CD8-positive, alpha-beta memory T cell (primary cell): Measurements from ENCODE around the gene TOX2. TPM values are rescaled to one million over a fixed set of nuclear protein-coding genes. Genes with fewer than 3 reads are reported as not detected.

Source experiments
- CTCF ChIA-PET: fragments of 350-600 bp; sonication (Branson Sonifier 250); formaldehyde crosslinking; loops from one replicate; lab custom pipeline; 2021; ENCODE audit warnings: antibody characterized with exemption; lab: Charles Lee
- POLR2A ChIA-PET: fragments of 350-600 bp; sonication (Branson Sonifier 250); formaldehyde crosslinking; loops from one replicate; lab custom pipeline; 2021; ENCODE audit warnings: antibody characterized with exemption; lab: Charles Lee
- DNase-seq, 5 donors: peaks; one replicate each; pipeline versions ENCODE4 v3.0.0 to v3.0.0-alpha.2; 2020 to 2022; ENCODE audit warnings: mixed read lengths in 1 of 5
- H3K27ac ChIP-seq: one replicate; pipeline ENCODE4 v1.7.0; 2013; ENCODE audit warnings: low read depth, mild to moderate bottlenecking, low read length, moderate library complexity
- H3K27me3 ChIP-seq: 2 replicates; pipeline ENCODE4 v1.7.0; 2013; ENCODE audit warnings: low read length, mild to moderate bottlenecking; ENCODE audit not compliant: insufficient read depth, poor library complexity, severe bottlenecking
- H3K36me3 ChIP-seq: 2 replicates; pipeline ENCODE4 v1.7.0; 2013; ENCODE audit warnings: mild to moderate bottlenecking, low read length, moderate library complexity; ENCODE audit not compliant: insufficient read depth
- H3K4me1 ChIP-seq: 2 replicates; pipeline ENCODE4 v1.7.0; 2013; ENCODE audit warnings: mild to moderate bottlenecking, low read length, moderate library complexity; ENCODE audit not compliant: insufficient read depth
- H3K4me3 ChIP-seq: 2 replicates; pipeline ENCODE4 v1.7.0; 2013; ENCODE audit warnings: mild to moderate bottlenecking, low read length
- H3K9me3 ChIP-seq: 2 replicates; pipeline ENCODE4 v1.7.0; 2013; ENCODE audit warnings: mild to moderate bottlenecking, low read length
- H3K27ac Mint-ChIP-seq, 8 donors: one replicate each; pipeline ENCODE4 v1.8.0; 2020 to 2021; ENCODE audit warnings: mixed read lengths in 8 of 8, mild to moderate bottlenecking in 6 of 8, inconsistent platforms in 3 of 8, moderate library complexity in 3 of 8
- H3K27me3 Mint-ChIP-seq, 2 donors: one replicate each; pipeline ENCODE4 v1.8.0; 2020 to 2021; ENCODE audit warnings: mixed read lengths in 2 of 2, mild to moderate bottlenecking in 1 of 2, moderate library complexity in 1 of 2
- H3K36me3 Mint-ChIP-seq, 3 donors: one replicate each; pipeline ENCODE4 v1.8.0; 2020 to 2021; ENCODE audit warnings: mixed read lengths in 3 of 3, inconsistent platforms in 1 of 3, mild to moderate bottlenecking in 1 of 3
- H3K4me1 Mint-ChIP-seq, 3 donors: one replicate each; pipeline ENCODE4 v1.8.0; 2020 to 2021; ENCODE audit warnings: mixed read lengths in 3 of 3, inconsistent platforms in 1 of 3, mild to moderate bottlenecking in 1 of 3
- H3K4me3 Mint-ChIP-seq, 7 donors: one replicate each; pipeline ENCODE4 v1.8.0; 2020 to 2021; ENCODE audit warnings: mixed read lengths in 7 of 7, mild to moderate bottlenecking in 6 of 7, moderate library complexity in 4 of 7, inconsistent platforms in 2 of 7
- H3K9me3 Mint-ChIP-seq, 5 donors: one replicate each; pipeline ENCODE4 v1.8.0; 2020 to 2022; ENCODE audit warnings: mixed read lengths in 5 of 5, mild to moderate bottlenecking in 3 of 5, moderate library complexity in 2 of 5, inconsistent platforms in 1 of 5
- polyA plus RNA-seq: library from polyadenylated mRNA; unstranded; fragments of 300-500 nt; fragmentation: Illumina TruSeq; gene quantifications from one replicate; pipeline ENCODE4 v1.2.3, GENCODE V29; 2021
- total RNA-seq, 2 experiments: library from RNA; stranded (reverse); gene quantifications; one replicate each; pipeline ENCODE4 v1.2.3, GENCODE V29; 2021

The TOX2 gene
- total and polyA plus RNA-seq, 3 experiments from 2014 or later = 0.35 to 1.2 (median 0.39) TPM

DNA sequence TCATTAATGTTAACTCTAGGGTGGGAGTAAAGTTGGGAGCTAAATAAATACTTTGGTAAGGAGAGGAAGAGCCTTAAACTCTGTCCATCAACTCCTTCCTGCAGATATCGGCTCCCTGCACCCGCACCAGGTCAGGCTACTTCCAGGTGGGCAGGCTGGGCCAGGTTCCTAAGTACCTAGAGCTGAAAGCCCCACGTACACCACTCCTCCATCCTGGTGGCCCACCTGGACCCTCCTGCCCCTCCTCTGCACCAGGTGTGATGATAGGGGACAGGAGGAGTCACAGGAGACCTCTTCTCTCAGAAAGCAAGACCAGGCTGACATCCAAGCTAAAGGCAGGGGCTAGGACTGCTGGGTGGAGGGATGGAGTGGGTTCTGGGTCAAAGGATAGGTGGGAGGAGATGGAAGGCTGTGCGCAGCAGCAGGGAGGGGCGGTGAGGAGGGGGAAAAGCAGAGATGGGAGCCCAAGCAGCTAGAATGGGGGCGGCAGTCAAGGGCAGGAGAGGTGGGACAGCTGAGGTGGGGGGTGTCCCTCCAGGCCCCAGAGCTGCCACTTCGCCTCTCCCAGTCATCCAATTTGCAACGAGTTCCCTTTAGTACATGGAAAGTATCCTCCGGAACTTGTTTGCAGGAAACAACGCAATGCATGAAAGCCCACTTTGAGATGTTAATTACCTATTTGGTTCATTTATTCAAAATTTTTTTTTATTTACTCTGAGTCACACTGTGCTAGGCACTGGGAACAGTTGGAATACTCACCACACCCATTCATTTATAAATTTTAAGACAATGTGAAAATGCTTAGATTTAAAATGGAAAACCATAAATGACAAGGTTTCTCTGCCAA, 15.2 kb upstream of the TOX2 start:
- H3K27ac ChIP-seq = no peak overlapping the region
- ChIA-PET CTCF (interaction anchor here (1.1 kb wide), 1 partner anchor 60 kb away, joined by 3 read pairs; no protein-coding TSS in a partner anchor), POLR2A (no interaction called here)
- no peak overlapping the region for H3K4me3 ChIP-seq
- no peaks in the 10 kb centered on the region for H3K4me1 Mint-ChIP-seq
- peaks cover 0 to 8% (median 0%) of the 10 kb centered on the region in 3 donors for H3K36me3 Mint-ChIP-seq
- peaks cover 0 to 5% (median 0%) of the 10 kb centered on the region in 5 donors for H3K9me3 Mint-ChIP-seq
- H3K4me3 Mint-ChIP-seq = no peak overlapping the region
- no peaks in the 10 kb centered on the region for H3K36me3 ChIP-seq
- H3K4me1 ChIP-seq = no peaks in the 10 kb centered on the region
- H3K9me3 ChIP-seq = no peaks in the 10 kb centered on the region
- peaks cover 1 to 8% of the 10 kb centered on the region in 2 donors for H3K27me3 Mint-ChIP-seq
- no peak for DNase-seq
- H3K27ac Mint-ChIP-seq = no peak overlapping the region
- no peaks in the 10 kb centered on the region for H3K27me3 ChIP-seq

DNA sequence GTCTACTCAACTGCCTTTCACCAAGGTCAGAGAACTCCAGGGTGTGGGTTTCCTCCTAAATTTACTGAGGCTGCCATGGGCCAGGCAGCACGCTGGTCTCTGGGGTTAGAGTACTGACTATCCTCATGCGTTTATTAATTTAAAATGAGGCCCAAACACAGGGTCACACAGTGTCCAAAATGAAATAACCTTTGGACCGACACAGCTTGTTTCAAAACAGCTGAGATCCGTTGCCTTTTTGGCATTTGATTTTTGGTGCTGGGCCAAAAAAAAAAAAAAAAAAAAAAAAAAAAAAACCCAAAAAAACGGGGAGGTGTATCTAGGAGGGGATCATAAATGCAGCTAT, 14.6 kb upstream of the TOX2 start:
- POLR2A ChIA-PET = no interaction called here
- H3K4me1 Mint-ChIP-seq = no peaks in the 10 kb centered on the region
- Histone ChIP-seq H3K27ac (no peak overlapping the region), H3K4me1 (no peaks in the 10 kb centered on the region), H3K36me3 (no peaks in the 10 kb centered on the region), H3K9me3 (no peaks in the 10 kb centered on the region), H3K27me3 (no peaks in the 10 kb centered on the region), H3K4me3 (no peak overlapping the region)
- no peak overlapping the region for H3K27ac Mint-ChIP-seq
- peaks cover 1 to 6% of the 10 kb centered on the region in 2 donors for H3K27me3 Mint-ChIP-seq
- CTCF ChIA-PET = interaction anchor here (1.1 kb wide), 1 partner anchor 60 kb away, joined by 3 read pairs; no protein-coding TSS in a partner anchor
- no peak for DNase-seq
- peaks cover 0 to 8% (median 0%) of the 10 kb centered on the region in 3 donors for H3K36me3 Mint-ChIP-seq
- no peak overlapping the region for H3K4me3 Mint-ChIP-seq
- peaks cover 0 to 5% (median 0%) of the 10 kb centered on the region in 5 donors for H3K9me3 Mint-ChIP-seq

DNA sequence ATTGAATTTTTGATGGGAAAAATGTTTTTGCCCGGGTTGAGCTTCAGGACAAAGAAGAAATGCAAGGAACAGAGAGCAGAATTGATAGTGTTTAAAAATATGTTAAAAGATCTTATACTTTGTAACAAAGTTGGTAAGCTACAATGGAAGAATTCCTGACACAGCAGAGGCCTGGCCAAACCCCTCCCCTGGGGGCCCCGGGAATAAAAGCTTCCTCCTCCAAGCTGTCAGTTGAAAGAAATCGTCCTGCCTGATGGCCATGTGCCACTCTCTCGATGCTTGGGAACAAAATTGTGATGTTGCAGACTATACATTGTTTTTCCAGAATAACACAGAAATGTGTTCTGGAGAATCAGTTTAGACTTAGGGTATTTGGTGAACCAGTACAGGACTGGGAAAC, 14.2 kb upstream of the TOX2 start:
- no peaks in the 10 kb centered on the region for H3K4me1 ChIP-seq
- Mint-ChIP-seq H3K27ac (no peak overlapping the region), H3K4me1 (no peaks in the 10 kb centered on the region), H3K27me3 (peaks cover 1 to 6% of the 10 kb centered on the region in 2 donors), H3K4me3 (no peak overlapping the region), H3K9me3 (peaks cover 0 to 5% (median 0%) of the 10 kb centered on the region in 5 donors), H3K36me3 (peaks cover 0 to 8% (median 0%) of the 10 kb centered on the region in 3 donors)
- H3K4me3 ChIP-seq = no peak overlapping the region
- CTCF ChIA-PET = interaction anchor here (1.1 kb wide), 1 partner anchor 60 kb away, joined by 3 read pairs; no protein-coding TSS in a partner anchor
- no peak overlapping the region for H3K27ac ChIP-seq
- H3K27me3 ChIP-seq = no peaks in the 10 kb centered on the region
- H3K9me3 ChIP-seq = no peaks in the 10 kb centered on the region
- POLR2A ChIA-PET = no interaction called here
- H3K36me3 ChIP-seq = no peaks in the 10 kb centered on the region
- DNase-seq = no peak

DNA sequence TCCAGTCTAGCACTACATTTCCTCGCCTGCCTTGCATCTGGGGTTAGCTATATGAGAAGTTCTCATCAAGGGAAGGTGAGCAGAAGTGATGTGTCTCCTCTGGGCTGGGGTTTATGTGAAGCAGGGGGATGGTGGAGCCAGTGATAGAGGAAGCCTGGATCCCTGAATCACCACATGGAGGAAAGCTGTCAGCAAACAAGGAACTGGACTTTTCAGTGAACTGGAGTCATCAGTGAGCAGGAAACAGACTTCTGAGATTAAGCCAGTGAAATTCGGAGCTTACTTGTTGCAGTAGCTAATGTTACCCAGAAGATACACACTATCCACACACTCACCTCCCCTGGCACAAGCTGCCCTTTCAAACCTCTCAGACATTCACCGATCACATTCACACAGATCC, 13.4 kb upstream of the TOX2 start:
- H3K4me1 ChIP-seq = no peaks in the 10 kb centered on the region
- Mint-ChIP-seq H3K9me3 (peaks cover 0 to 5% (median 0%) of the 10 kb centered on the region in 5 donors), H3K27me3 (peaks cover 1 to 6% of the 10 kb centered on the region in 2 donors), H3K4me1 (no peaks in the 10 kb centered on the region), H3K4me3 (no peak overlapping the region), H3K27ac (no peak overlapping the region), H3K36me3 (peaks cover 0 to 8% (median 0%) of the 10 kb centered on the region in 3 donors)
- no peaks in the 10 kb centered on the region for H3K27me3 ChIP-seq
- no peak overlapping the region for H3K27ac ChIP-seq
- POLR2A ChIA-PET = no interaction called here
- no peak overlapping the region for H3K4me3 ChIP-seq
- CTCF ChIA-PET = no interaction called here
- no peaks in the 10 kb centered on the region for H3K36me3 ChIP-seq
- H3K9me3 ChIP-seq = no peaks in the 10 kb centered on the region
- no peak for DNase-seq

DNA sequence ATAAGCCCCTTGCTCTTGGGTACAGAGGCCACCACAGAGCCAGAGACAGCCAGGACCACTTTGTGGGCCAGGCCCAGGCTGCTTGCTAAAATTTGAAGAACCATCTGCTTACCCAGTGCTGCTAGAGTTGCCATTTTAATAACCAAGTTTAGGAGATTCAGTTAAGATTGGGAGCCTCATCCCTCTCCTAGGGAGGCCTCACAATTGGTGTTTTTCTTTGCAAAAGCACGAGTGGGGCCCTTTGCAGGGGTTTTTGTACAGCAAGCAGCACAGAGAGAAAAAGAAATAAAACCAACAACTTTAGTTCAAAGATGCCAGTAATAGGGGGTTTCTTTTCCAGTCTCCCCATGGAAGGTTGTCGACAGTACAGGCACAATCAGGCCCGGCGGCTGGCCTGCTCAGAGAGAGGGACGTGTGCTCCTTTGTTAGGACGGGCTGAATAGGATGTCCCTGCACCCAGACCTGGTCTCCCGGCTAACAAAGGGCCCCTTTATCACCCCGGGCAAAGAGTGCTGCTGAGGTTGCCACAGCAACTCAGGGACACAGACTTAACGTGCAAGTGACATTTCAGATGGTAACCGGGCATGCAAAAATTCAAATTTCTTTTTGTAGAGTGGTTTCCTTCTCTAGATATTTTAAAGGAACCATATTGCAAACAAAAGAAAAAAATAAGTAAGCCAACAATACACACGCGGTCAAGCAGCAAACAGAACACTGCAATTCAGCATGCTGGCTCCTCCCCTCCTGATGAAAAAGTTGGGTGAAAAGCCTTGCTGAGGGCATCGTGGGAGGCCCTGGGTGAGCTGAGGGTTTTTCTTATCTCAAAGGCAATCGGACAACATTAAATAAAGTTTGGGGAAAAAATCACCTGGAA, 10.5 kb upstream of the TOX2 start:
- Histone ChIP-seq H3K4me3 (no peak overlapping the region), H3K27ac (no peak overlapping the region), H3K9me3 (no peaks in the 10 kb centered on the region), H3K27me3 (no peaks in the 10 kb centered on the region), H3K36me3 (no peaks in the 10 kb centered on the region), H3K4me1 (no peaks in the 10 kb centered on the region)
- Mint-ChIP-seq H3K36me3 (no peaks in the 10 kb centered on the region), H3K4me3 (no peak overlapping the region), H3K9me3 (peaks cover 2 to 17% (median 14%) of the 10 kb centered on the region in 5 donors), H3K27ac (no peak overlapping the region), H3K27me3 (peaks cover 0 to 1% of the 10 kb centered on the region in 2 donors), H3K4me1 (no peaks in the 10 kb centered on the region)
- ChIA-PET POLR2A (no interaction called here), CTCF (no interaction called here)
- DNase-seq = no peak

DNA sequence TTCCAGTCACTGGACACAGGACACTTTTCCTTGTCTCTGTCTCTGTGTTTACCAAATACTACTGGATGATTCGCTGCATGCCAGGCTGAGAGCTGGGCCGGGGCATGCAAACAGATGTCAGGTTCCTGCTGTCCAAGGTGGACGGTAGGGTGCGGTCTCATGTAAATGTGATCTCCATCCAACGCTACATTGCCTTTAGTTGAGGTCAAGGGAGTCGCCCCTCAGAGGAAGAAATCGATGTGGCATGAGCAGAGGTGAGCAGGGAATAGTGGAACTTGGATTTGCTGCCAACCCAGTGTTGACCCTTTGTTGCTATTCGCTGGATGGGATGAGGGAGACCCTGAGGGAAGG, 9.8 kb upstream of the TOX2 start:
- no peaks in the 10 kb centered on the region for H3K9me3 ChIP-seq
- Mint-ChIP-seq H3K4me3 (no peak overlapping the region), H3K4me1 (no peaks in the 10 kb centered on the region), H3K9me3 (peaks cover 2 to 17% (median 15%) of the 10 kb centered on the region in 5 donors), H3K36me3 (no peaks in the 10 kb centered on the region), H3K27ac (no peak overlapping the region), H3K27me3 (peaks cover 0 to 1% of the 10 kb centered on the region in 2 donors)
- no peaks in the 10 kb centered on the region for H3K27me3 ChIP-seq
- DNase-seq = no peak
- no peak overlapping the region for H3K27ac ChIP-seq
- H3K4me3 ChIP-seq = no peak overlapping the region
- no peaks in the 10 kb centered on the region for H3K4me1 ChIP-seq
- CTCF ChIA-PET = no interaction called here
- H3K36me3 ChIP-seq = no peaks in the 10 kb centered on the region
- POLR2A ChIA-PET = no interaction called here

DNA sequence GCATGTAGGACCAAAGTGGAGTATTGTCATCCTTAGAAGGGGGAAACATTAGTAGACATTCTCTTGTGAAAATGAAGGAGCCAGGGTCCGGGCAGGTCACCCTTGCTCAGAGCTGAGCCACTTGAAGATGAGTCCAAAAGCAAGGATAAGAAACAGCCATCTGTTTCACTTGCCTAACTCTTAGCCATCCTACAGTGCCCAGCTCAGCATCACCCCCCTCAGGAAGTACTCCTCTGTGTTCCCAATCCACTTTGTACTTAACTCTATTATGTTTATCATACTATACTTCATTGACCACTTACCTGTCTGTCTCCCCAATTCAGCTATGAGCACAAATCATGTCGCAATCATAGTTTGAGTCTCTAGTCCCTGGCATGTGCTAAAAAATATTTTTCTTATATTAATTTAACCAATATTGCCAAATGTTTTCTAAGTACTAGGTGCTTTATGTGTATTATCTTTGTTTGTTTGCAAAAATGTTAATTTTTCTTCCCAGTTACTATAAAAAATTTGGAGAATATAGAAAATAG, 8.1 kb upstream of the TOX2 start:
- no peak overlapping the region for H3K27ac Mint-ChIP-seq
- no peak for DNase-seq
- peaks cover 2 to 16% (median 14%) of the 10 kb centered on the region in 5 donors for H3K9me3 Mint-ChIP-seq
- no peak overlapping the region for H3K4me3 ChIP-seq
- no peaks in the 10 kb centered on the region for H3K4me1 ChIP-seq
- no peaks in the 10 kb centered on the region for H3K27me3 ChIP-seq
- no peak overlapping the region for H3K4me3 Mint-ChIP-seq
- H3K27ac ChIP-seq = no peak overlapping the region
- H3K4me1 Mint-ChIP-seq = no peaks in the 10 kb centered on the region
- H3K27me3 Mint-ChIP-seq = peaks cover 5 to 11% of the 10 kb centered on the region in 2 donors
- CTCF ChIA-PET = no interaction called here
- POLR2A ChIA-PET = no interaction called here
- no peaks in the 10 kb centered on the region for H3K9me3 ChIP-seq
- H3K36me3 ChIP-seq = no peaks in the 10 kb centered on the region
- H3K36me3 Mint-ChIP-seq = no peaks in the 10 kb centered on the region
